Smooth muscle cell (in vitro differentiated cells): ENCODE results near the gene TRAPPC12. TPM values are rescaled to one million over a fixed set of nuclear protein-coding genes. Genes with fewer than 3 reads are reported as not detected.

Experiments used
- DNase-seq: peaks from one replicate; lab custom pipeline; 2025; ENCODE audit not compliant: unreplicated experiment; lab: John Stamatoyannopoulos, UW
- H2AFZ ChIP-seq: fragments of 200-600 bp; sonication (generic); 2 replicates; pipeline ENCODE4 v1.6.0; 2016; ENCODE audit warnings: antibody characterized with exemption, low read depth, mild to moderate bottlenecking
- H3F3A ChIP-seq: fragments of 200-600 bp; sonication (generic); 2 replicates; pipeline ENCODE4 v1.6.0; 2017; ENCODE audit warnings: antibody characterized with exemption, low read depth
- H3K27ac ChIP-seq: fragments of 200-600 bp; sonication (generic); 2 replicates; pipeline ENCODE4 v1.5.1; 2016; ENCODE audit warnings: low read depth, mild to moderate bottlenecking
- H3K27me3 ChIP-seq: fragments of 200-600 bp; sonication (generic); 2 replicates; pipeline ENCODE4 v1.6.1; 2016; ENCODE audit warnings: low read depth, mild to moderate bottlenecking
- H3K36me3 ChIP-seq: fragments of 200-600 bp; sonication (generic); 2 replicates; pipeline ENCODE4 v1.5.1; 2016; ENCODE audit warnings: low read depth
- H3K4me1 ChIP-seq: fragments of 200-600 bp; sonication (generic); 2 replicates; pipeline ENCODE4 v1.5.1; 2016; ENCODE audit warnings: low read depth
- H3K4me2 ChIP-seq: fragments of 200-600 bp; sonication (generic); 2 replicates; pipeline ENCODE4 v1.6.0; 2016; ENCODE audit warnings: mild to moderate bottlenecking
- H3K4me3 ChIP-seq: fragments of 200-600 bp; sonication (generic); 2 replicates; pipeline ENCODE4 v1.5.1; 2016; ENCODE audit warnings: mild to moderate bottlenecking
- H3K79me2 ChIP-seq: fragments of 200-600 bp; sonication (generic); 2 replicates; pipeline ENCODE4 v1.6.0; 2016; ENCODE audit warnings: low read depth, mild to moderate bottlenecking
- H3K9ac ChIP-seq: fragments of 200-600 bp; sonication (generic); 2 replicates; pipeline ENCODE4 v1.6.0; 2016; ENCODE audit warnings: low read depth
- H3K9me3 ChIP-seq: fragments of 200-600 bp; sonication (generic); replicated peaks from 2 replicates; pipeline ENCODE4 v1.5.1; 2016; ENCODE audit warnings: low read depth
- H4K20me1 ChIP-seq: fragments of 200-600 bp; sonication (generic); 2 replicates; pipeline ENCODE4 v1.6.0; 2016; ENCODE audit warnings: low read depth
- CTCF ChIP-seq: fragments of 200-600 bp; sonication (generic); IDR thresholded peaks from 2 replicates; pipeline ENCODE4 v1.5.1; 2017; ENCODE audit warnings: borderline replicate concordance, mild to moderate bottlenecking, antibody characterized with exemption; ENCODE audit not compliant: insufficient read depth, poor library complexity, severe bottlenecking
- WGBS: methylation state at CpG from one replicate; pipeline ENCODE4 v1.1.7; 2016; ENCODE audit warnings: low lambda C conversion rate; 5-methylcytosine and 5-hydroxymethylcytosine counted together
- polyA plus RNA-seq: library from polyadenylated mRNA; unstranded; fragments of >200 nt; fragmentation: Nextera tagmentation; extraction: Ambion mirVana; gene quantifications from 2 replicates; pipeline ENCODE4 v1.2.1, GENCODE V29; 2016
- total RNA-seq: library from RNA; depleted of rRNA; stranded (reverse); fragments of >200 nt; gene quantifications from 2 replicates; pipeline ENCODE4 v1.2.3, GENCODE V29; 2014

The TRAPPC12 gene
- total and polyA plus RNA-seq, 2 experiments from 2014 or later, result 26.0 to 55.4 TPM

- Histone ChIP-seq H3K27ac (no peak overlapping the region), H3K36me3 (peaks cover 17% of the 10 kb centered on the region), H3F3A (no peaks in the 10 kb centered on the region), H3K79me2 (peaks cover 31% of the 10 kb centered on the region), H3K9me3 (no peaks in the 10 kb centered on the region), H3K27me3 (no peaks in the 10 kb centered on the region), H4K20me1 (peaks cover 4% of the 10 kb centered on the region), H3K4me1 (no peaks in the 10 kb centered on the region), H3K4me2 (no peak overlapping the region), H3K4me3 (no peak overlapping the region), H3K9ac (no peak overlapping the region), H2AFZ (no peak overlapping the region)
- no peak for DNase-seq
- WGBS, result 95% methylated on average over 5 of the region's 5 CpGs
- no peak for TF ChIP-seq CTCF
Observed at GRCh38 chr2:3387011-3387410, 7.5 kb downstream of the TRAPPC12 start.

- no peak for TF ChIP-seq CTCF
- no peak overlapping the region for H2AFZ ChIP-seq
- no peaks in the 10 kb centered on the region for H3K27me3 ChIP-seq
- no peak overlapping the region for H3K9ac ChIP-seq
- no peak overlapping the region for H3K27ac ChIP-seq
- no peaks in the 10 kb centered on the region for H3K9me3 ChIP-seq
- DNase-seq, result no peak
- no peak overlapping the region for H3K4me3 ChIP-seq
- no peaks in the 10 kb centered on the region for H3K4me1 ChIP-seq
- WGBS, result 98% methylated on average over 43 of the region's 89 CpGs
- no peak overlapping the region for H3K4me2 ChIP-seq
- peaks cover 17% of the 10 kb centered on the region for H3K36me3 ChIP-seq
- no peaks in the 10 kb centered on the region for H3F3A ChIP-seq
- H3K79me2 ChIP-seq, result peaks cover 24% of the 10 kb centered on the region
- H4K20me1 ChIP-seq, result peaks cover 4% of the 10 kb centered on the region
Observed at GRCh38 chr2:3387644-3388411, 8.3 kb downstream of the TRAPPC12 start.

GRCh38 chr2:3388412-3388738 lies 8.9 kb downstream of the TRAPPC12 start:
- Histone ChIP-seq H3F3A (no peaks in the 10 kb centered on the region), H3K27me3 (no peaks in the 10 kb centered on the region), H3K79me2 (peaks cover 21% of the 10 kb centered on the region), H2AFZ (no peak overlapping the region), H3K9me3 (no peaks in the 10 kb centered on the region), H4K20me1 (peaks cover 4% of the 10 kb centered on the region), H3K4me3 (no peak overlapping the region), H3K9ac (no peak overlapping the region), H3K4me1 (no peaks in the 10 kb centered on the region), H3K36me3 (peaks cover 17% of the 10 kb centered on the region), H3K4me2 (no peak overlapping the region), H3K27ac (no peak overlapping the region)
- TF ChIP-seq CTCF, result no peak
- no peak for DNase-seq
- 98% methylated on average over 31 of the region's 31 CpGs for WGBS

GRCh38 chr2:3389193-3389592 lies 9.7 kb downstream of the TRAPPC12 start:
- Histone ChIP-seq H4K20me1 (peaks cover 4% of the 10 kb centered on the region), H3K27ac (no peak overlapping the region), H3K36me3 (peaks cover 17% of the 10 kb centered on the region), H3K4me1 (no peaks in the 10 kb centered on the region), H3K4me2 (no peak overlapping the region), H3K4me3 (no peak overlapping the region), H2AFZ (no peak overlapping the region), H3K27me3 (no peaks in the 10 kb centered on the region), H3K79me2 (peaks cover 17% of the 10 kb centered on the region), H3K9ac (no peak overlapping the region), H3K9me3 (no peaks in the 10 kb centered on the region), H3F3A (no peaks in the 10 kb centered on the region)
- 99% methylated on average over 28 of the region's 29 CpGs for WGBS
- no peak for DNase-seq
- no peak for TF ChIP-seq CTCF
